ENCODE measurements around the gene CHSY3. TPM values are rescaled to one million over a fixed set of nuclear protein-coding genes. Genes with fewer than 3 reads are reported as not detected.
A peak's percentile ranks its signal among the peaks of the same experiment; 100 is the strongest.

CHSY3 gene
- total RNA-seq = 41.0 TPM

DNA sequence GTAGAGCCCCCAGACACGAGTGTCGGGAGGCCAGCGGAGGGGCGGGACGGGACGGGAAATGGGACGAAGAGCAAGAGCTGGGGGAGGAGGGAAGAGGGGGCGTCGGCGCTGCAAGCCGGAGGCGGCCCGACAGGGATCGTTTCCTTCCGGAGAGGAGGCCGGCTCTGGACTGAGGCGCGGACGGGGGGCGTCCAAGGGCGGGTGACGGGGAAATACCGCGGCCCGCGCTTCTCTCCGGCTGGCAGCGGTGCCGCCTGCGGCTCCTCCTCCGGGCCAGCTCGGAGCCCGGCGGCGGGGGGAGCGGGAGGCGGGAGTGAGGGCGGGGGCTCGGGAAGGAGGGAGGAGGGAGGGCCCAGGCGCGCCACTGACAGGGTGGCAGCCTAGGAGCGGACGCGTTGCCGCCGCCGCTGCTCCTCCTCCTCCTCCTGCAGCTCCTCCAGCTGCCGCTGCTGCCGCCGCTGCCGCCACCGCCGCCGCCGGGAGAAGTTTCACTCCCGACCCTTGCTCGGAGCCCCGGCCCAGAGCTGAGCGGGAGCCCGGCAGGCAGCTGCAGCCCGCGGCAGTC is at the start of gene CHSY3:
Gene CHSY3 (plus strand): TSS at position 364 of the 565 bp plus-strand sequence.
- DNase-seq = peak; percentile 91

DNA sequence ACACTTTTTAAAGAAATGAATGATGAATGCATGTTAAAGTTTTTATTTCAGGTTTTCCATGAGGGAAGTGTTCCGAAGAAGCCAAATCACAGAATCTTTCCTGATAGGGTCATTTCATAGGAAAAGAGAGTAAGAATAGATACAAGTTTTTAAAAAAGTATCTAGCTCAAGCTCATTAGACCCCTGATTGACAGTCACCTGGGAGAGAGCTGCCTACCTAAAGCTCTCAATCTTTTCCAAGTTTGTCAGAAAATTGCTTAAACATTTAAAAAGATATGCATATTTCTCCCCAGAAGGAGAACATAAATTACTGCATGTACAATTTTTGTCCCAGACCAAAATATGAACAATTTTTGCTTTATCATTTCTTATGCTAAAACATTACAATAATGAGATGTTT is 47.9 kb upstream of the CHSY3 start:
- DNase-seq = no peak

DNA sequence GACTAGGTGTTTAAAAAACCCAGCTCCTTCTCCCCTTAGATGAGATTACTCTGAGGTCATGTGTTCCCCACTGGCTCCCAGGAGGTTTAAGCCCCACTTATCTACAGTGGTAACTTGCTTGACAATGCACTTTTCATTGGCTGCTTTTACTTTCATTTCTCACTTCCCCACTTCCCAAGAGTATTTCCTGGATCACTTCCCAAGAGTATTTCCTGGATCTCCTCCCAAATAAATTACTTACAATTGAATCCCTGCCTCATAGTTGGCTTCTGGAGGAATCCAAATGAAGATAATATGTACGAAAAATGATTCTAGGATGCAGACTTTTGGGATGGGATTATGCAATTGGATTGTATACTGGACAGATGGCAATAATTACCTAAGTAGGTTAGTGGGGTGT is 47.1 kb upstream of the CHSY3 start:
- DNase-seq = no peak

DNA sequence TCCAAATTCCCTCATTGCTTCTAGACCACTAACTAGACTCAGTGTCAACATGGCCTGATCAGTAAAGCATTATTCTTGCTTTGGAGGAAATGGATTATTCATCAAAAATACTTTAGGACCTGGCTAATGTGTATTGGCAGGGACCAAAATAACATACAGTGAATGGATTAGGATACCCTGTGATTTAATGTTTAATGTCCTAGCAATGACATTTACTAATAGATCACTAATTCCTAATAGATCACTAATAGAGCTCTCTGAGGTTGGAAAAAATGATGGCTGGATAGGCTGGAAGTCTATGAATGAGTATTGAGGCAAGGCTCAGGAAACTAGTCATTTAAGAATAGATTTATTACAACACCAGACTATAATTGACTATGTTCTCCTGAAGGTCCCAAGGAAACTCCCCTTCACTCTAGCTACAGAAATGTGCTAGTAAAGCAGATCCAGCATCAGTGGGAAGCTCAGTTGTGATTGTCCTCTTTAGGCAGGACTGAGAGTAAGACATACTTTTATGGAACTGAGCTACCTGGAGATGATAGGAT is 46.1 kb upstream of the CHSY3 start:
- DNase-seq = no peak

DNA sequence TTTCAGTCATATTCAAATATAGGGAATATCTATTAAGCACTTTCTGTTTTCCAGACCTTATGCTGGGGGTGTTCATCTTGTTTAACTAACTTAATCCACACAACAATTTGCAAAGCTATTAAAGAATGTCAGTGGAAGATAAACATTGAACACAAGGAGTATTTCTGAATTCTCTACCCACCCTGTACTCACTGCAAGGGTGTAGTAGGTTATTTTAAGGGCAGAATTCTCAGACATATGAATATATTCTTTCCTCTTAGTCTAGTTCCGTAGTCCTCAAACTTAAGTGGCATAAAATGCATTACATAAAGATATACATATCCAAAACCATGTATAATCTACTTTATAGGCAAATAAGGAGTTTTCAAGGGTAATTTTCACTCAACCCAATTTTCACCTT is 19.9 kb upstream of the CHSY3 start:
- DNase-seq = no peak

DNA sequence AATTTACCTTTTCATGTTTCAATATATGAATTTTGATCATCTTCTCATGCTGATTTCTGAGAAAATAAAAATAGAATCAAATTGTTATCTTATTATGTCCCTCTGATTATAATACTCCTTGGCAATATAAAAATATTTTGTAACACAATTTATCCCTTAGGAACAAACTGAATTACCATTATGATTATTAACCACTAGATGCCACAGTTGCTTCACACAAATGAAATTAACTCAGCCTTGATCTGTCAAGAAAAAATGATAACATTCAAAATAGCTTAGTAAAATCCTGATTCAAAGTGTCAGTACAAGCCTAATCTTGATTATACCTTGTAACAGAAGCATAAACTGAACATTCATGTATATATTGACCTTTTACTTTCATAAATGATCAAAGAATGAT is 4.8 kb upstream of the CHSY3 start:
- no peak for DNase-seq

DNA sequence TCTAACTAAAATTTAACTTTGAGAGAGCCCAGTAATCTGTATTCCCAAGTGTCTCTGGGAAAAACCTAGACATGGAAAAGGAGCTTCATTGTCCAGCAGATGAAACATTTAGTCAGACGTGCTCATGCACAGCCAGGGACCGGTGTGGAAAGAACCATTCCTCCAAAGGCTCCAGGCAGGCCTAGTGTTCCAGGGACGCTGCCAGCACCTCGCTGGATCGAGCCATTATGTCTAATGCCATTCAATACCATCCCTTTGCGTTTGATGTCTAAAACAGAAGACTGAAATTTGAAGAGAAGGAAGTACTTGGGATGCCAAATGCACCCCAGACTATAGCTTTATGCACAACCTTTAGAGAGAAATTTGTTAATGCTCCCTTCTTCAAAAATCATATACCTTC is 1.4 kb upstream of the CHSY3 start:
- DNase-seq = no peak

DNA sequence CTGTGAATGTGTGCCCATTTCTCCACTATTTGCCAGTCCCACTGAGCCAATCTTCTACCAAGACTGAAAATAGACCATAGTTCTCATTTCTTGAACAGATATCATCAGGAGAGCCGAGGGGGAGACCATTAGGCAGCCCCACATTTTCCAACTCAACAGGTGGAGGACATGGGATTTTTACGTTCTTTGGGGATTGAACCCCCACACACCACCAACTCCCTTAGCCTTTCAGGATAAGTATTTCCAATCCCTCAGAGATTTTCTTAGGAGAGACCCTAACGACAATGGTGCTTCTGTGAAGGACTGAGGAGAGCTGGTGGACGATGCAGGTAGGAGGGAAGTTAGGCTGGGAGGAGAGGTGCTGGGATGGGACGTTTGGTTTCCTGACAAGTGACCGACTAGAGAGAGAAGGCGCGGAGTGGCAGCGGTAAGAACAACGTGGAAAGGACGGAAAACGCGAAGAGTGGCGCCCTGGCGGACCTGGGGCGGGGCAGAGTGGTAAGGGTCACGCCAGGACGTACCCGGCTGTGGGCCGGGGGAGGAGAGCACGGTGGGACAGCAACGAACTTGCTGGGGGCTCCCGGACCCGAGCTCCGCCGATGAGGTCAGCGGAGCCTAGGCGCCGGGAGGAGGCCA is 681 bp upstream of the CHSY3 start:
- DNase-seq = no peak

DNA sequence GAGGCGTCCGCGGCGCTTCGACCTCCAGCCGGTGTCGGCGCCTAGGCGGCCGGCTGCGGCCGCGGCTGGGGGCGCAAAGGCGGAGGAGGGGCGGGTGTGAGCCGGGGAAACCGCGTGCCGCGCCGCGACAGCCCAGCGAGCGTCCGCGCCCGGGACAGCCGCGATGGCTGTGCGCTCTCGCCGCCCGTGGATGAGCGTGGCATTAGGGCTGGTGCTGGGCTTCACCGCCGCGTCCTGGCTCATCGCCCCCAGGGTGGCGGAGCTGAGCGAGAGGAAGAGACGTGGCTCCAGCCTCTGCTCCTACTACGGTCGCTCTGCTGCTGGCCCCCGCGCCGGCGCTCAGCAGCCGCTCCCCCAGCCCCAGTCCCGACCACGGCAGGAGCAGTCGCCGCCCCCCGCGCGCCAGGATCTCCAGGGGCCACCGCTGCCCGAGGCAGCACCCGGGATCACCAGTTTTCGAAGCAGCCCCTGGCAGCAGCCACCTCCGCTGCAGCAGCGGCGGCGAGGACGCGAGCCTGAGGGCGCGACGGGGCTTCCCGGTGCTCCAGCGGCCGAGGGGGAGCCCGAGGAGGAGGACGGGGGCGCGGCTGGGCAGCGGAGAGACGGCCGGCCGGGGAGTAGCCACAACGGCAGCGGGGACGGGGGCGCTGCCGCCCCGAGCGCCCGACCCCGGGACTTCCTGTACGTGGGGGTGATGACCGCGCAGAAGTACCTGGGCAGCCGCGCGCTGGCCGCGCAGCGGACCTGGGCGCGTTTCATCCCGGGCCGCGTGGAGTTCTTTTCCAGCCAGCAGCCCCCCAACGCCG is 605 bp downstream of the CHSY3 start:
- no peak for DNase-seq

DNA sequence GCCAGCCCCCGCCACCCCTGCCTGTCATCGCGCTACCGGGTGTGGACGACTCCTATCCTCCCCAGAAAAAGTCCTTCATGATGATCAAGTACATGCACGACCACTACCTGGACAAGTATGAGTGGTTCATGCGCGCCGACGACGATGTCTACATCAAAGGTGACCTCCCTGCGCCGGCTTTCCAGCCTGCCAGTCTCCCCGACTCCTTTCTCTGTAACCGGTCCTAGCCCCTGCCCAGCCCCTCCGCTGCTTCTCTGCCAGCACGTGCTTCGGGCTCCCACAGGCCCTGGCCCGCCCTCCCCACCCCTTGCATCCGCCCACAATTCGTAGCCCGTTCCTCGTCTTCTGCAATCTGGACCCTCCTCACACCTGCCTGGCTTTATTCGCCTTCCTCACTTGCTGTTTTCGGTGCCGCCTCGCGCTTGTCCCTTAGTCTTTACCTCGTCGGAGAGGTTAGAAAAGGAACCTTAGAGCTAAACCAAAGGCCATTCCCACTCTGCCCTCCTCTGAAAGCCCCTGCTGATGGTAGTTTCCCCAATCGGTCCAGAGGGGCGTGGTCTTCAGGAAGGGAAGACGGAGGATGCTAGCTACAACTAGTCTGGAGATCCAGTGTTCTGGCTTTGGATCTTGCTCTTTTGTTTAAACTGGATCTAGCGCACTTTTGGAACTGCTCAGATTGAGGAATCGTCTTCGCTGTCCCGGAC is 1.4 kb downstream of the CHSY3 start:
- DNase-seq = no peak

DNA sequence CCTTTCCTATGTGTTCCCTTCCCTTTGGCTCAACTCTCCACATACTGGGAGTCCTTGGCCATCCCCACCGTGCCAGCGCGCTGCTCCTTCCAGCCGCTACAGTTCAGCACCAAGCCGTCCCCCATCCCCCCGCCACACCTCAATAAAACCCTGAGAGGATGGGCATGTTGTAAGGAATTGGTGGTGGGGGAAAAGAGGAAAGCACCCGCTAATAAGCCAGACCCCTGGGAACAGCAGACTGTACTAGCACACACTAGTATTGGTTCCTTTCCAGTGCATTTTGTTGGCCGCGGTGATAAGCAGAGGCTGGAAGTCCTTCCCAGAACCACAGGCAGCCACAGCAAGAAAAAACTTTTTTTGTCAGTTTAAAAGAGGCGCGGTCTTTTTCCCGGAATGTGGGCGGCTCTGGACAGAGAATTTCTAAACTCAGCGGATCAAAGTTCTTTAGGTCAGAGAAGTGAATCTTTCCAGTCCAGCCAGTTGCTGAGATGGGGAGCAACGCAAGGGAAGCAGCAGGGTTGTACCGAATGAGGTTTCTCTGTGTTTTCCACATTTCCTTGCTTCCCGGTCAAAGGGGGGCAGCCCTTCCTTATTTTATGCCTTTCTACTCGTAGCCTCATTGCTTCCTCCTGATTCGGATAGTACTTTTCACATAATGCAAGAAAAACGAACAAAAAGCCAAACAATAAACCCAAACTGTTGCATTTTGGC is 2.1 kb downstream of the CHSY3 start:
- DNase-seq = no peak

DNA sequence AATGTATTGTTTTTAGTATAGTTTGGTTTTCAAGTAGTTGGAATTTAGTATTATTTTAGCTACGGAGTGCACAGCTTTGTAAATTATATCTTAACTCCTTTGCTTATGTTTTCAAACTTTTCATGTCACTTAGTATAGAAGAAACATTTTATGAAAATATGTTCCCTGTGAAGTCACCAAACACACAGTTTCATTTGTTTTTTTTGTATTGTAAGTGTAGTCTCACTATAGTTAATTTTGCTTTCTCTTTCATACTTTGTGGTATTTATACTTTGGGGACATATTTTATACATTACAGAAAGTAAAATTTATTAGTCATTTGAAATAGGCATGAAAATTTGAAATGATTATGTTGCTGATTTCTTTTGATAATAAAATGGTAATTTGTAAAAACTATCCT is 5.0 kb downstream of the CHSY3 start:
- no peak for DNase-seq

DNA sequence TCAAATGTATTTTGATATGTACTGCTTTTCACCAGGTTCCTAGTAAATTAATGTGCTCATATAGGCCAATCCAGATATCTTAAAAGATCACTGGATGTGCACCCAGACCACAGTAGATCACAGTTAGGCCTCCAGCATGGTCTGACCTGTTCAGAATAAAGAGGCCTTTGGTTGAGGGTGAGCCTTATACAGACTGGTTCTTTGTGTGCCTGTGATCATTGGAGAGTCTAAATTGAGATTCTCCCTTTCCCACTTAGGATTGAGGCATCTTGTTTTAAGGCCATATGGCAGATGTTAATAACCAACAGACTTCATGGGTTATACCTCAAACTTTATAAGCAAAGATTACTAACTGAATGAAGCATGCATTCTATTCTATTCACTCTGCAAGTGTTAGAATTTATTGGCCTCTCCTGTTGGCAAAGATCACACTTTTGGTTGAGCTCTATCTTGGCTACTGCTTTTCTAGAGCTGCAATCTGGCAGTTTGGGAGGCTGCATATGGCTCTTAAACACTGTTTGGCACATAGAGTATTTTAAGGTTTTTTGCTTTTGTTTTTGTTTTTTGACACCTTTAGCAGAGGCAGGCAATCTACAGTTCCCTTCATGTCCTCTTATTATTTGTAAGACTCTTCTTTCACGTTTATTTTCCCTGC is 8.5 kb downstream of the CHSY3 start:
- no peak for DNase-seq

DNA sequence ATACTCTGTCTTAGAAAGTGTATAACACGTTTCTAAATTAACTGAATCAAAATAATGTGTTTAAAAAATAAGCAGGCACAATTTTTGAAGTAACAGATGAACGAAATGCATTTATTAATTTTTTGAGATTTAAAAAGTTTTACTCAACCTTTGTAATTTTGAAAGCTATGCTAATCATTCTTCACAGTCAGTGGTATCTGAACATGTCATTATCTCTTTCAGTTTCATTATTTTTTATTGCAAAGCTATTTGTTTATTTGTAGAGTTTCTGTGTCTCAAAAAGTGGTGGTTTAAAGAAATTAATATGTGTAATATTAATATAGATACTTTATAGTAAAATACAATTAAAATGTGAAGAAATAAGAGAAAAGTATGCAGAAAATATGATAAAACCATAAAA is 11.2 kb downstream of the CHSY3 start:
- DNase-seq = no peak

DNA sequence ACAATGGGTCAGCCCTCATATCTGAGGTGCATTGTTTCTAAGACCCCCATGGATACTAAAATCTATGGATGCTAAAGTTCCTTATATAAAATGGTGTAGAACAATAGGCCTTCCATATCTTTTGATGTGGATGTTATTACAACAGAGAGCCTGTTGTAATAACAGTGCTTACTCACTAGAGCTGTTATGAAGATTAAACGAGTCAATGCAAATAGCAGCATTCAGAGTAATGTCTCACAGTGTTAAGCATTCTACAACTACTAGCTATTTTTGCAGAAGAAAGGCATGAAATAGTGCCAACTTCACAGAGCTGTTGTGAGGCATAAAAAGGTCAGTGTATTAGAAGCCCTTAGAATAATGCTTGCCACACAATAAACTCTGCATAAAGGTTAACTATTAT is 13.0 kb downstream of the CHSY3 start:
- no peak for DNase-seq

DNA sequence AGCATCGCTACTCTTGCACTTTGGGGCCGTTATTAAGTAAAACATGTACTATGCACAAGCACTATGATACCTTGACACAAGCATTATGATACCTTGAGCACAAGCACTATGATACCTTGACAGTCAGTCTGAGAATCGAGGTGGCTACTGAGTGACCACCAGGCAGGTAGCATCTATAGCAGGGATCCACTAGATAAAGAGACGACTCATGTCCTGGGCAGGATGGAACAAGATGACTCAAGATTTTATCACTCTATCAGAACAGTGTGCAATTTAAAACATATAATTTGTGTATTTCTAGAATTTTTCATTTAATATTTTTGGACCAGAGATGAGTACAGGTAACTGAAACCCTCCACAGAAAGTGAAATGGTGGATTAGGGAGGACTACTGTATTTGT is 16.9 kb downstream of the CHSY3 start:
- DNase-seq = no peak

DNA sequence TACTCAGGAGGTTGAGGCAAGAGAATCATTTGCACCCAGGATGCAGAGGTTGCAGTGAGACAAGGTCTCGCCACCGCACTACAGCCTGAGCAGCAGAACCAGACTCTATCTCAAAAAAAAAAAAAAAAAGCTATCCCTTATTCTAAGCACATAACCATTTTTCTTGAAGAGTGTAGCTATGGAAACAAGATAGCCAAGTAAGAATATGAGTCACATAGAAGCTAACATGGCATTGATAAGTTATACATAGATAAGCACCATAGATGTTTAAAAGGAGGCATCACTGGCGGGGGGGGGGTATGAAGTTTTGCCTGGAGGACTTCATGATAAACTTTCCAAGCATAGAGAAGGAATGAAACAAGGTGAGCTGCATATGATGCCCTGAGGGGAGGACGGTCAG is 26.0 kb downstream of the CHSY3 start:
- DNase-seq = no peak

DNA sequence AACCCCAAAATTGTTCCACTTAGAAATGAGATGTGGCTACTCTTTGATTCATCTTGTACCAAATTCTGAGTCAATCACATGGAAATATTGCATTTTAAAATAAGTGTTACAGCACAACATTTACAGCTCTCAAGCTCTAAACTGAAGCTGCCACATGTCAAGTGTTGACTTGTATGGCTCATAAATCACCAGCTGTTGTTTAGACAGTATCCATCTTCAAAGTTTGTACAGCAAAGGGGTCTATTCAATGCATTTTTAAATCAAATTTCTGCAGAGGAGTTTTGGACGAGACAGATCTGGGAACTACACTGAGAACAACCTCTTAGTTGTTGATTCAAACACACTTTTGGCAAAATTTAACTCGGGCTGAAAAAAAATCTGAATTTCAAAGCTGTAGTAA is 31.4 kb downstream of the CHSY3 start:
- no peak for DNase-seq

DNA sequence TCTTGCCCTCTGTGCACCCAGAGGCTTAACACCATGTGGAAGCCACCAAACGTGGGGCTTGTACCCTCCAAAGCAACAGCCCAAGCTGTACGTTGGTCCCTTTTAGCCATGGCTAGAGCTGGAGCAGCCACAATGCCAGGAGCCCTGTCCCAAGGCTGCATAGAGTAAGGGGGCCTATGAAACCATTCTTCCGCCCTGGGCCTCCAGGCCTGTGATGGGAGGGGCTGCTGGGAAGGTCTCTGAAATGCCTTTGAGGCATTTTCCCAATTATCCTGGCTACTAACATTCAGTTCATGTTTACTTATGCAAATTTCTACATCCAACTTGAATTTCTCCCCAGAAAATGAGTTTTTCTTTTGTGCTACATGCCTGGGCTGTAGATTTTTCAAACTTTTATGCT is 33.8 kb downstream of the CHSY3 start:
- no peak for DNase-seq

DNA sequence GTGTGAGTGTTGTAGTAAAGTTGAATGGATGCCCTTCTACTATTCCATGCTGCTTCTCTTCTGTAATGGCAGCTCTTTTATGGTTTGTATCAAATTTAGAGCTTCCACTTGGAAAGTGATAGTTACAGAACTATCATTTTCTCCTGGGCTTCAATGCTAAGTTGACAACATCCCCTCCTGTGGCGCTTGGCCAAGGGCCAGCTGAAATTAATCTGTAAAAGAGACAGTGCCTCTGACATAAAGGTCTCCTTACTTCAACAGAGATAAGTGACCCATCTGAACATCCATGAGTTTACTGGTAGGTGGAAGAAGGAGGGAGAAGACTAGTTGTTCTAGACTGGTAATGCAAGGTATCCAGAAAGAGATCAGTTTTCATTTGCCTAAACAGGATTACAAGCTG is 39.7 kb downstream of the CHSY3 start:
- DNase-seq = no peak

DNA sequence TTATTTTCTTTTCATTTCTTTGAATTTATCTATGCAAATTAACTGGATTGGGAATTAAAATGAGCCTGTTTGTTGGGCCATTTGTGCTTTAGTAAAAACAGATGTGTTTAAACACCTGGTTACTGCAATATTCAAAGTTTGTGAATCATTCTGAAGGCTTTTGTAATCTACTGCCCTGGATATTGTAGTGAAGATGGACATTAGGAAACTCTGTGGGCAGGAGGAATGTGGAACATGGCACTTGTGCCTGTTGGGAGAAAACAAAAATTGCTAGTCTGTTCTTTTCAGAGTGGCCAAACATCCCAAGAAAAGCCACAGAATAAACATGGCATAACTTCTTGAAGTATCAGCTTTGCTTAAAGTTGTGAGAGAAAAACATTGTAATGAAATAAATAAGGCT is 40.8 kb downstream of the CHSY3 start:
- DNase-seq = no peak

DNA sequence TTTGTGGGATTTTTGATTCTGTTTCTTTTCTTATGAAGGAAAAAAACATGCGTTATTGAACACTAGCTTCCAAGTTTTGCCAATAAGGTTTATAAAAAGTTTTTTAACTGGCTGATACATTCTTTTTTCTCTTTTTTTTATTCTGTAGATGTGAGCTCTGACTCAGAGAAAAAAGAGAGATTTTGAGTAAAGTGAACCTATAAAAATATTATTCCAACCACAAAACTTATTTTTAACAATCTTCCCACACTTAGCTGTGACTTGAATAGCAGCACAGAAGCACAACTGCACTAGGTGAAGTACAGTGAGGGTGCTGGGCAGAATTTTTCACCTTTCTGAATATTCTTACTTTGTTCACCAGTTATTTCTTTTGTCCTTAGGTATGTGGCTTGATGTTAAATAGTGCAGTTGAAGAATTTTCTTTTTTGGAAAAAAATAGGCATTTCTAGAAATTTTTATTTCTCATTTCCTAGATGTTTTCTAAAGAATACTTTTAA is 41.6 kb downstream of the CHSY3 start:
- DNase-seq = no peak
